ENCODE results near the gene SLC39A10. TPM values are rescaled to one million over a fixed set of nuclear protein-coding genes. Genes with fewer than 3 reads are reported as not detected.

Gene SLC39A10
- polyA plus RNA-seq, 1 of the 3 experiments (the other 2 are of a cell fraction), result 12.3 TPM

GRCh38 chr2:195683174-195683573 is 26.1 kb downstream of the SLC39A10 start:
- CTCF ChIA-PET, result interaction anchor here (1.1 kb wide), 1 partner anchor 21 kb away, joined by 3 read pairs; no protein-coding TSS in a partner anchor
- POLR2A ChIA-PET, result no interaction called here
- peak overlapping the region in 1 of 2 experiments; percentile 10; a peak in 1 of 4 replicates for H3K4me3 ChIP-seq (ENCODE audit: low read depth in 2 of 2, low read length in 1 of 2)

More at GRCh38 chr2:195683174-195683573, 26.1 kb downstream of the SLC39A10 start:
- Histone ChIP-seq H3K27ac (ENCODE audit: low read depth in 2 of 2, low read length in 1 of 2) (peak overlapping the region; percentile 32 to 71; a peak in 3 of 4 replicates), H3K27me3 (ENCODE audit: insufficient read depth) (no peaks in the 10 kb centered on the region), H3K79me2 (ENCODE audit: insufficient read depth) (0 out of 2 replicates have a peak, but pooled peaks cover 3% of the 10 kb centered on the region), H3F3A (replicated peaks; ENCODE audit: insufficient read depth) (peaks cover 21% of the 10 kb centered on the region), H3K4me2 (peak overlapping the region; percentile 53), H3K9me3 (no peaks in the 10 kb centered on the region), H3K9ac (no peak overlapping the region), H3K9me2 (no peaks in the 10 kb centered on the region), H3K4me1 (ENCODE audit: control insufficient read depth in 1 of 2, insufficient read depth in 2 of 2, low read depth in 1 of 2, low read length in 1 of 2) (peaks cover 0 to 10% of the 10 kb centered on the region in 2 experiments; a peak in 2 of 4 replicates), H3K36me3 (replicated peaks in 1 of 2; ENCODE audit: control insufficient read depth in 1 of 2, insufficient read depth in 2 of 2, low read length in 1 of 2) (peaks cover 19 to 22% of the 10 kb centered on the region in 2 experiments), H2AFZ (ENCODE audit: low read depth) (no peak overlapping the region), H4K20me1 (ENCODE audit: insufficient read depth) (no peaks in the 10 kb centered on the region)
- 17% methylated on average over 3 of the region's 3 CpGs for WGBS (ENCODE audit: low lambda C conversion rate)
- TF ChIP-seq USF1 (IDR thresholded peaks at IDR 0.05; ENCODE audit: borderline replicate concordance, low read depth) (no peak), RFX5 (IDR thresholded peaks at IDR 0.05; ENCODE audit: low read length) (no peak), PBX3 (IDR thresholded peaks at IDR 0.05) (peak; percentile 92), EZH2phosphoT487 (IDR thresholded peaks at IDR 0.05; ENCODE audit: borderline replicate concordance, low read depth) (no peak), EP300 (IDR thresholded peaks at IDR 0.05; ENCODE audit: borderline replicate concordance in 1 of 2, low read depth in 1 of 2, low read length in 1 of 2) (peak; percentile 31 to 93; a peak in 2 of 4 replicates), FOSL2 (IDR thresholded peaks at IDR 0.05; ENCODE audit: borderline replicate concordance, low read depth) (peak; percentile 92), ZBTB33 (IDR thresholded peaks at IDR 0.05; ENCODE audit: borderline replicate concordance, low read depth) (peak; percentile 41; the same call in 1 of the 2 replicates), IRF3 (IDR thresholded peaks at IDR 0.05; ENCODE audit: low read depth, low read length) (no peak), MEF2A (IDR thresholded peaks at IDR 0.05; ENCODE audit: borderline replicate concordance, low read depth) (peak; percentile 41; the same call in 1 of the 2 replicates), FOXM1 (IDR thresholded peaks at IDR 0.05; ENCODE audit: low read depth) (peak; percentile 75), POLR2AphosphoS5 (IDR thresholded peaks at IDR 0.05; ENCODE audit: low read depth, low read length) (peak; percentile 62; the same call in 1 of the 2 replicates), MAX (IDR thresholded peaks at IDR 0.05; ENCODE audit: low read depth) (0 out of 2 replicates have a peak, but pooled peaks have one; percentile 20), NFIC (IDR thresholded peaks at IDR 0.05; ENCODE audit: borderline replicate concordance) (peak; percentile 89), RXRA (IDR thresholded peaks at IDR 0.05; ENCODE audit: borderline replicate concordance, low read depth) (peak; percentile 16; the same call in 1 of the 2 replicates), SMC3 (IDR thresholded peaks at IDR 0.05; ENCODE audit: low read depth, low read length) (no peak), TEAD4 (IDR thresholded peaks at IDR 0.05; ENCODE audit: borderline replicate concordance, insufficient read depth) (peak; percentile 87), TCF12 (IDR thresholded peaks at IDR 0.05) (peak; percentile 93), JUND (IDR thresholded peaks at IDR 0.05) (peak; percentile 98)
- no peak for DNase-seq
